Adrenal gland (tissue), 5 donors: ENCODE results near the gene RBM27.

ENCODE experiments used
- POLR2A ChIP-seq, 2 donors: fragments of 450-650 bp; IDR thresholded peaks; one replicate each; pipeline ENCODE4 v1.6.1; 2017; ENCODE audit warnings: antibody characterized with exemption in 2 of 2, mild to moderate bottlenecking in 2 of 2, moderate library complexity in 1 of 2
- TF ChIP-seq, protein P1 (sequence below), 6 experiments: fragments of 450-650 bp in 4 of 6; fragments of 200-600 bp in 2 of 6; sonication (generic) in 1 of 6; IDR thresholded peaks; 1 replicate in 5 of 6; 2 replicates in 1 of 6; pipeline versions ENCODE4 v1.5.1 to v1.8.0; 2016 to 2021; ENCODE audit warnings: antibody characterized with exemption in 6 of 6, mild to moderate bottlenecking in 2 of 6, moderate library complexity in 1 of 6
- donor health status: DM: no; HTN: no; CAD: no.

DNA sequence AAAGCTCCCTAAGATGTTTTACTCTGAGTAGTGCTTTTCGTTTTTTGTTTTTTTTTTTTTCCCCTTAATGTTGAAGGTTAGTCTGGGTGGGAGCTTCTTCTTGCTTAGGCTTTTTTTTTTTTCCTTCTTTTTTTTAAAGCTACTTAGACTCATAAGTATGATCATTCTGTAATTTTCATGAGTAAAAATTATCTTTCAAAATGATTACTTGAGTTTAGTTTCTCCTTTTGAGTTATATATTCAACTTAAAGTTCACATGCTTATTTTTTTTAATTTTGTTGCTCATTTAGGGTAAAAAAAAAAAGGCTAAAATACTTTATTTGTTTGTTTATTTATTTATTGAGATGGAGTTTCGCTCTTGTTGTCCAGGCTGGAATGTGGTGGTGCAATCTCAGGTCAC lies 2.9 kb downstream of the RBM27 start:
- TF ChIP-seq, protein P1, sequence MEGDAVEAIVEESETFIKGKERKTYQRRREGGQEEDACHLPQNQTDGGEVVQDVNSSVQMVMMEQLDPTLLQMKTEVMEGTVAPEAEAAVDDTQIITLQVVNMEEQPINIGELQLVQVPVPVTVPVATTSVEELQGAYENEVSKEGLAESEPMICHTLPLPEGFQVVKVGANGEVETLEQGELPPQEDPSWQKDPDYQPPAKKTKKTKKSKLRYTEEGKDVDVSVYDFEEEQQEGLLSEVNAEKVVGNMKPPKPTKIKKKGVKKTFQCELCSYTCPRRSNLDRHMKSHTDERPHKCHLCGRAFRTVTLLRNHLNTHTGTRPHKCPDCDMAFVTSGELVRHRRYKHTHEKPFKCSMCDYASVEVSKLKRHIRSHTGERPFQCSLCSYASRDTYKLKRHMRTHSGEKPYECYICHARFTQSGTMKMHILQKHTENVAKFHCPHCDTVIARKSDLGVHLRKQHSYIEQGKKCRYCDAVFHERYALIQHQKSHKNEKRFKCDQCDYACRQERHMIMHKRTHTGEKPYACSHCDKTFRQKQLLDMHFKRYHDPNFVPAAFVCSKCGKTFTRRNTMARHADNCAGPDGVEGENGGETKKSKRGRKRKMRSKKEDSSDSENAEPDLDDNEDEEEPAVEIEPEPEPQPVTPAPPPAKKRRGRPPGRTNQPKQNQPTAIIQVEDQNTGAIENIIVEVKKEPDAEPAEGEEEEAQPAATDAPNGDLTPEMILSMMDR (IDR thresholded peaks at IDR 0.05) = no peak
- no peak for TF ChIP-seq POLR2A (IDR thresholded peaks at IDR 0.05)
